GM12878 (cell line): ENCODE measurements around the gene SNRNP27.

Experiments used
- ATF2 ChIP-seq: IDR thresholded peaks from 2 replicates; pipeline ENCODE4 v1.6.1; 2012; ENCODE audit warnings: low read length, inconsistent platforms
- CTCF ChIP-seq, 3 experiments: IDR thresholded peaks in 2 of 3; conservative IDR thresholded peaks in 1 of 3; 2 replicates each; pipeline ENCODE4 v1.5.1; 2011; ENCODE audit warnings: low read depth in 3 of 3, low read length in 3 of 3, mild to moderate bottlenecking in 3 of 3, control low read depth in 2 of 3, moderate library complexity in 2 of 3, inconsistent platforms in 1 of 3, mixed read lengths in 1 of 3; ENCODE audit not compliant: control insufficient read depth in 2 of 3, insufficient read depth in 1 of 3; ENCODE audit errors: extremely low read depth in 1 of 3
- FOS ChIP-seq: IDR thresholded peaks from 3 replicates; pipeline ENCODE4 v1.6.1; 2011; ENCODE audit warnings: borderline replicate concordance; ENCODE audit not compliant: insufficient read length; ENCODE audit errors: extremely low read depth
- IRF4 ChIP-seq: IDR thresholded peaks from 2 replicates; pipeline ENCODE4 v1.6.1; 2011; ENCODE audit warnings: low read depth, low read length
- NBN ChIP-seq: fragments of 450-650 bp; IDR thresholded peaks from 2 replicates; pipeline ENCODE4 v1.6.1; 2016
- PAX5 ChIP-seq: IDR thresholded peaks from 2 replicates; pipeline ENCODE4 v1.6.1; 2011; ENCODE audit warnings: low read depth, low read length, borderline replicate concordance
- POLR2A ChIP-seq: IDR thresholded peaks from 2 replicates; pipeline ENCODE4 v1.6.1; 2011; ENCODE audit warnings: low read depth, mild to moderate bottlenecking, low read length
- TF ChIP-seq, protein P1 (sequence below): IDR thresholded peaks from 2 replicates; pipeline ENCODE4 v1.6.1; 2012; ENCODE audit warnings: low read depth, low read length, improper control_type of control experiment

- TF ChIP-seq CTCF (IDR thresholded peaks at IDR 0.05 in 2 of 3, conservative IDR thresholded peaks at IDR 0.05 in 1 of 3; ENCODE audit: control insufficient read depth in 2 of 3, extremely low read depth in 1 of 3, insufficient read depth in 1 of 3, low read depth in 3 of 3, low read length in 3 of 3) (no peak), IRF4 (no peak), POLR2A (no peak), PAX5 (no peak), FOS (no peak), ATF2 (no peak), NBN (no peak)
- TF ChIP-seq, protein P1, sequence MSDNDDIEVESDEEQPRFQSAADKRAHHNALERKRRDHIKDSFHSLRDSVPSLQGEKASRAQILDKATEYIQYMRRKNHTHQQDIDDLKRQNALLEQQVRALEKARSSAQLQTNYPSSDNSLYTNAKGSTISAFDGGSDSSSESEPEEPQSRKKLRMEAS: no peak
These were observed 39.6 kb downstream of the SNRNP27 start for GRCh38 chr2:69933254-69933828.
